Fibroblast of the aortic adventitia (primary cell): ENCODE results near the gene NDUFS3. TPM values are rescaled to one million over a fixed set of nuclear protein-coding genes. Genes with fewer than 3 reads are reported as not detected.
"Not testable (repeated sequence)": the region's sequence is repeated elsewhere in the genome, so short reads cannot be mapped to it uniquely, and the experiment has no call there.

ENCODE experiments used
- DNase-seq: peaks from one replicate; pipeline ENCODE4 v3.0.0-alpha.2; 2010; ENCODE audit warnings: low read depth
- H3K4me3 ChIP-seq: 2 replicates; pipeline ENCODE4 v1.5.1; 2011; ENCODE audit warnings: low read depth, mild to moderate bottlenecking, control low read depth, low read length, moderate library complexity
- total RNA-seq: library from RNA; depleted of rRNA; stranded (reverse); fragments of >200 nt; gene quantifications from 2 replicates; pipeline ENCODE4 v1.2.3, GENCODE V29; 2012; ENCODE audit warnings: low replicate concordance
- TF ChIP-seq, protein P1 (sequence below): IDR thresholded peaks from 2 replicates; pipeline ENCODE4 v1.5.1; 2011; ENCODE audit warnings: mild to moderate bottlenecking, low read length, control low read depth, inconsistent platforms; ENCODE audit not compliant: insufficient read depth

Gene NDUFS3
- total RNA-seq, 1 donor, result 56.5 TPM

DNA sequence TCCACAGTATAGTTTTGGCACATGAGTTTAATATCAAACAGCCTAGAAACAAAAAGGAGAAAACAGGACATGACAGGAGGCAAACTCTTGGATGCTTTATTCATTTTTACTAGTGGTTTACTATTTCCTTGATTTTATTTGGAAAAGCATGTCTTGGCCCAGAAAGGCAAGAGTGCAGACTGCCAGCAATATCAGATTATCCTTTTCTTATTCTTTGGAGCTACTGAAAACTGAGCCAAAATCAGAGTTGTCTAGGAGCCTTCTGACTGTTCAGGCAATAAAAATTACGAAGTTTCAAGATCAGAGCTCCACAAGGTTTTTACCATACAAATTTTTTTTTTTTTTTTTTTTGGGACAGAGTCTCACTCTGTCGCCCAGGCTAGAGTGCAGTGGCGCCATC, 42.0 kb upstream of the NDUFS3 start:
- TF ChIP-seq, protein P1, sequence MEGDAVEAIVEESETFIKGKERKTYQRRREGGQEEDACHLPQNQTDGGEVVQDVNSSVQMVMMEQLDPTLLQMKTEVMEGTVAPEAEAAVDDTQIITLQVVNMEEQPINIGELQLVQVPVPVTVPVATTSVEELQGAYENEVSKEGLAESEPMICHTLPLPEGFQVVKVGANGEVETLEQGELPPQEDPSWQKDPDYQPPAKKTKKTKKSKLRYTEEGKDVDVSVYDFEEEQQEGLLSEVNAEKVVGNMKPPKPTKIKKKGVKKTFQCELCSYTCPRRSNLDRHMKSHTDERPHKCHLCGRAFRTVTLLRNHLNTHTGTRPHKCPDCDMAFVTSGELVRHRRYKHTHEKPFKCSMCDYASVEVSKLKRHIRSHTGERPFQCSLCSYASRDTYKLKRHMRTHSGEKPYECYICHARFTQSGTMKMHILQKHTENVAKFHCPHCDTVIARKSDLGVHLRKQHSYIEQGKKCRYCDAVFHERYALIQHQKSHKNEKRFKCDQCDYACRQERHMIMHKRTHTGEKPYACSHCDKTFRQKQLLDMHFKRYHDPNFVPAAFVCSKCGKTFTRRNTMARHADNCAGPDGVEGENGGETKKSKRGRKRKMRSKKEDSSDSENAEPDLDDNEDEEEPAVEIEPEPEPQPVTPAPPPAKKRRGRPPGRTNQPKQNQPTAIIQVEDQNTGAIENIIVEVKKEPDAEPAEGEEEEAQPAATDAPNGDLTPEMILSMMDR, result no peak
- peak; percentile 57 for DNase-seq
- no peak overlapping the region for H3K4me3 ChIP-seq

GRCh38 chr11:47538741-47539565, 39.9 kb upstream of the NDUFS3 start:
- peak; percentile 33 for DNase-seq
- TF ChIP-seq, protein P1, result no peak
- no peak overlapping the region for H3K4me3 ChIP-seq

DNA sequence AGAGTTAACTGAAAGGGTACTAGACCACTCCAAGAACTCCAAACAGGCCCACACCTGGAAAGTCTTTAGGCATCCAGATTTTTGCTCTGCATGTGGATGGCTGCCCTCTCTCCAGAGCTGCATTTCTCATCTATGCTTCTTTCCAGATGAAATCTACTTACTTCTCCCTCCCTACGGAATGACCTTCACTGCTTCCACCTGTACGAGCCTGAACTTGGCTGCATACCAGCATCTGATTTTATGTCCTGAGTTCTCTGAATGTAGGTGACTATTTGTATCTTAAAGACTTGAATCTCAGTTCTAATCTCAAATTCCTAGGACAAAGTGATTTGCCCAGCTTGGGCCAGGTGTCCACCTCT, 39.2 kb upstream of the NDUFS3 start:
- DNase-seq, result no peak
- TF ChIP-seq, protein P1, result no peak
- H3K4me3 ChIP-seq, result no peak overlapping the region

DNA sequence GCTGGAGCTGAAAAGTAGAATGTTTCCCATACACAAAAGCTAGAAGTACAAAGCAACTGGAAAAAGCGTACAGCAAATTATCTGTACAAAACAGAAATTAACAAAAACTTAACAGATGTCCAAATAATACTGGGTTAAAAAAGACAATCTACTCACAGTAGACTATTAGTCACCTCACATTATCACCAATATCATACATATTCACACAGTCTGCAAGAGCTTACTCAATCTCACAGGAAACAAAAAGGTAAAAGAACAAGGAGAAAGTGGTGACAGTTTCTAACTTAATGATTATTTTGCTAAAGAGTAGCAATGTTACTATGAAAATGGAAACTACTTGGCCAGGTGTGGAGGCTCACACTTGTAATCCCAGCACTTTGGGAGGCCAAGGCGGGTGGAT, 37.8 kb upstream of the NDUFS3 start:
- TF ChIP-seq, protein P1, result no peak
- H3K4me3 ChIP-seq, result no peak overlapping the region
- no peak for DNase-seq

GRCh38 chr11:47545298-47545697, 33.6 kb upstream of the NDUFS3 start:
- TF ChIP-seq, protein P1, result no peak
- no peak overlapping the region for H3K4me3 ChIP-seq
- no peak for DNase-seq

- H3K4me3 ChIP-seq, DNase-seq: not testable (repeated sequence)
Observed at GRCh38 chr11:47546274-47546673, 32.6 kb upstream of the NDUFS3 start.

DNA sequence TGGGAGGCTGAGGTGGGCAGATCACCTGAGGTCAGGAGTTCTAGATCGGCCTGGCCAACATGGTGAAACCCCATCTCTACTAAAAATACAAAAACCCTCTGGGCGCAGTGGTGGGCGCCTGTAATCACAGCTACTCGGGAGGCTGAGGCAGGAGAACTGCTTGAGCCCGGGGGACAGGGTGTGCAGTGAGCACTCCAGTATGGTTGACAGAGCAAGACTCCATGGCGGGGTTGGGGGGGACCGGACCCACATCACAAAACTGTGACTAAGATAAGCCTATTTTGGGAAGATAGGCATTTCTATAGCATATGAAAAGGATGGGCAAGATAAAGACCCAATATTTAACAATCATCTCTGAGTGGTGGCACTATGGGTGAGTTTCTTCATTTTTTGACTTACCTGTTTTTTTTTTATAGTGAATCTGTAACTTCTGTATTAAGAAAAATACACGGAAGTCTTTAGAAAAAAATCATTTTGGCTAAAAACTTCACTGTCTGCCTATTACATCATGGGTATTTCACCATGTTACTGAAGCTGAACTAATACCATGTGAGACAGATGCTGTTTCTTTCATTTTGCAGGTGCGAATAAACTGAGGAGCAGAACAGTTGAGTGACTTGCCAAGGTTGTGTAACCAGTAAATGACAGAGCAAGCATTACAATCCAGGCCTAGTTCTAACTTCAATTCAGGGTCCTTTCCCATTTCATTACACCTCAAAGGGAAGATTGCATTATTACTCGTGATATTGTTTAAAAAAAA, 28.4 kb upstream of the NDUFS3 start:
- TF ChIP-seq, protein P1, result no peak
- peak; percentile 46 for DNase-seq
- H3K4me3 ChIP-seq, result peak overlapping the region; percentile 99
